Ishikawa (cell line): Measurements from ENCODE around the gene WBP2.

Experiments
- CEBPB ChIP-seq: IDR thresholded peaks from 2 replicates; pipeline ENCODE4 v1.6.1; 2012
- CREB1 ChIP-seq: IDR thresholded peaks from 2 replicates; pipeline ENCODE4 v1.6.1; 2012; ENCODE audit warnings: low read depth
- EGR1 ChIP-seq: IDR thresholded peaks from 2 replicates; pipeline ENCODE4 v1.6.1; 2012
- EP300 ChIP-seq: IDR thresholded peaks from 2 replicates; pipeline ENCODE4 v1.6.1; 2012; ENCODE audit warnings: borderline replicate concordance
- FOXM1 ChIP-seq: IDR thresholded peaks from 2 replicates; pipeline ENCODE4 v1.6.1; 2012; ENCODE audit warnings: low read depth, borderline replicate concordance
- NFIC ChIP-seq: IDR thresholded peaks from 2 replicates; pipeline ENCODE4 v1.6.1; 2012
- RAD21 ChIP-seq: IDR thresholded peaks from 2 replicates; pipeline ENCODE4 v1.6.1; 2012; ENCODE audit warnings: low read depth
- TAF1 ChIP-seq: IDR thresholded peaks from 2 replicates; pipeline ENCODE4 v1.6.1; 2012; ENCODE audit warnings: low read depth, mild to moderate bottlenecking
- TCF12 ChIP-seq: IDR thresholded peaks from 2 replicates; pipeline ENCODE4 v1.6.1; 2012; ENCODE audit warnings: low read depth
- TEAD4 ChIP-seq: IDR thresholded peaks from 2 replicates; pipeline ENCODE4 v1.6.1; 2012
- YY1 ChIP-seq: IDR thresholded peaks from 2 replicates; pipeline ENCODE4 v1.6.1; 2012; ENCODE audit warnings: low read depth
- ZBTB7A ChIP-seq: IDR thresholded peaks from 2 replicates; pipeline ENCODE4 v1.6.1; 2012; ENCODE audit warnings: low read depth
- TF ChIP-seq, protein P1 (sequence below): IDR thresholded peaks from 2 replicates; pipeline ENCODE4 v1.6.1; 2012
- TF ChIP-seq, protein P2 (sequence below): IDR thresholded peaks from 2 replicates; pipeline ENCODE4 v1.6.1; 2012
- TF ChIP-seq, protein P3 (sequence below): IDR thresholded peaks from 2 replicates; pipeline ENCODE4 v1.6.1; 2012; ENCODE audit warnings: low read depth, mild to moderate bottlenecking

WBP2 gene

DNA sequence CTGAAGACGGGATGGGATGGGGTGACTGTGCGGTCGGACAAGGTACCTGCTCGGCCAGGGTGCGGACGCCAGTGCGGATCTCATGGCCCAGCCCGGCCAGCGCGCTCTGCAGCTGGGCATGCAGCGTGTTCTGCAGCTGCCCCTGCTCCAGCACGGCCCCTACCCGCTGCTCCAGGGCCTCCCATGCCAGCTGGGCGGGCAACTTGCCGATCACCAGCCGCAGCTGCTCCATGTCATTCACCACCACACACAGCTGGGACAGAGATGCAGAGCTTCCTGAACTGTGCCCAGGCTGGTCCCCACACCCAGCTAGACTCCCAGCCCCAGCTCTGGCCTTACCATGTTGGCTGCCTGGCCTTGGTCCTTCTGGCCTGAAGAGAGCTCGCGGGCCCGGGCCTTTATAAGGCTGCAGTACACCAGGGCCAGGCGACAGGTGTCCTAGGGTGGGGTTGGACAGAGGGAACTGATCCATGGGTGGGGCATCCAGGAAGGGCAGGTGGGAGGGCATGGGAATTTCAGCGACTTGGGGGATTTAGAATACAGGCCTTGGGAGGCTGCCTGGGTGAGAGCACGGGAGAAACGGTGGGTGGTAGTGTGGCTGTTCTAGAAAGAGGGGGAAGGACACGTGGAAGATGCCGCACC lies 20.7 kb downstream of the WBP2 start:
- no peak for TF ChIP-seq FOXM1
- no peak for TF ChIP-seq TCF12
- TF ChIP-seq, protein P1, sequence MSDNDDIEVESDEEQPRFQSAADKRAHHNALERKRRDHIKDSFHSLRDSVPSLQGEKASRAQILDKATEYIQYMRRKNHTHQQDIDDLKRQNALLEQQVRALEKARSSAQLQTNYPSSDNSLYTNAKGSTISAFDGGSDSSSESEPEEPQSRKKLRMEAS, result no peak
- no peak for TF ChIP-seq CEBPB
- no peak for TF ChIP-seq RAD21
- TF ChIP-seq, protein P2, sequence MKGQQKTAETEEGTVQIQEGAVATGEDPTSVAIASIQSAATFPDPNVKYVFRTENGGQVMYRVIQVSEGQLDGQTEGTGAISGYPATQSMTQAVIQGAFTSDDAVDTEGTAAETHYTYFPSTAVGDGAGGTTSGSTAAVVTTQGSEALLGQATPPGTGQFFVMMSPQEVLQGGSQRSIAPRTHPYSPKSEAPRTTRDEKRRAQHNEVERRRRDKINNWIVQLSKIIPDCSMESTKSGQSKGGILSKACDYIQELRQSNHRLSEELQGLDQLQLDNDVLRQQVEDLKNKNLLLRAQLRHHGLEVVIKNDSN, result no peak
- TF ChIP-seq EGR1, result no peak
- no peak for TF ChIP-seq TAF1
- no peak for TF ChIP-seq NFIC
- no peak for TF ChIP-seq ZBTB7A

DNA sequence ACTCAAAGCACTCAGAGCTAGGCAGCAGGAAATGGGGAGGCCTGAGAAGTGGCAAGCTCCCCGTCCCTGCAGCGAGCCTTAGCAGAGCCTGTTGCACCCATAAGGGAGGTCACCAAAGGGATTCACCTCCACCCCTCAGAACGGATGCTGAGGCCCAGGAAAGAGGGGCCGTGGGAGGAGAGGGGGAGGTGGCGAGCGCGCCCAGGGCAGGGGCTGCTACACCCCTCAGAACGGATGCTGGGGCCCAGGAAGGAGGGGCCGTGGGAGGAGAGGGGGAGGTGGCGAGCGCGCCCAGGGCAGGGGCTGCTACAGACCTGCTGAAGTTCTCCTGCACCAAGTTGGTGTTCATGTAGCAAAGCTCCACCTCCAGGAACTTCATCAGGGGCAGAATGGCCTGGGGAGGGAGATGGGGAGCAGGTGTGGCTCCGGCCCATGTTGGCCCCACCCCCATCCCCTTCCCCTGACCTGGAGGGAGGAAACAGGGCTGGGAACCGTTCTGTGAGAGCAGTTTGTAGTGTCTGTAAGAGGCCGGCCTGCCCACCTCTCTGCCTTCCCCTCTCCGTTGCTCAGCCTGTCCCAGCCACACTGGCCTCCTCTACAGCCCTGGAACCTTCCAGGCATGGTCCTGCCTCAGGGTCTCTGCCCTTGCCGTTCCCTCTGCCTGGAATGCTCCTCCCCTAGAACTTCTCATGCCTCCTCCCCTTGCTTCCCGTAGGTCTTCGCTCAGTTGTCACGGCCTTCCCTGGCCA lies 22.3 kb downstream of the WBP2 start:
- TF ChIP-seq TCF12, result no peak
- TF ChIP-seq CREB1, result no peak
- TF ChIP-seq RAD21, result no peak
- no peak for TF ChIP-seq TAF1
- TF ChIP-seq NFIC, result no peak
- TF ChIP-seq, protein P1, result no peak
- no peak for TF ChIP-seq FOXM1

DNA sequence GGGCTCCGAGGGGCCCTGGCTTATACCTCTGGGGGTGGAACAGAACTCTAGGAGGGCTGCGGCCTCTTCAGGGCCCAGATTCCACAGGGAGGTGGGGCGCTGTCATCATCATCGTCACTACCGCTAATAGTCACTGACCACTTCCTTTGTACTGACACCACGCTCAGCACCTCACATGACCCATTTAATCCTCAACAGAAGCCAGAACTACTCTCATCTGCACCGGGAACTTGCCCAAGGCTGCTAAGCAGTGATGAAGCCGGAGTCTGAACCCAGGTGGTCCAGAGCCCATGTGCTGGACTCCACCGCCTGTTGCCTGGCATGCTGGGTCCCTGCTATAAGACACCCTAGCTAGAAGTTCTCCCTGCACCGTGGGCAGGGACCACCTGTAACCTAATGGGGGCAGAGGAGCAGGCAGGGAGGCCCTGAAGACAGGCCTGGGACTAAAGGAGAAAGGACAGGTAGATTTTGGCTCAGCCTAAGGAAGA lies 22.9 kb downstream of the WBP2 start:
- TF ChIP-seq, protein P2, result no peak
- TF ChIP-seq FOXM1, result no peak
- TF ChIP-seq, protein P1, result no peak
- no peak for TF ChIP-seq RAD21
- TF ChIP-seq TEAD4, result no peak
- TF ChIP-seq TCF12, result no peak
- no peak for TF ChIP-seq YY1
- TF ChIP-seq EGR1, result no peak
- no peak for TF ChIP-seq ZBTB7A
- no peak for TF ChIP-seq CREB1
- no peak for TF ChIP-seq NFIC
- TF ChIP-seq CEBPB, result no peak
- TF ChIP-seq TAF1, result no peak
- no peak for TF ChIP-seq EP300
- TF ChIP-seq, protein P3, sequence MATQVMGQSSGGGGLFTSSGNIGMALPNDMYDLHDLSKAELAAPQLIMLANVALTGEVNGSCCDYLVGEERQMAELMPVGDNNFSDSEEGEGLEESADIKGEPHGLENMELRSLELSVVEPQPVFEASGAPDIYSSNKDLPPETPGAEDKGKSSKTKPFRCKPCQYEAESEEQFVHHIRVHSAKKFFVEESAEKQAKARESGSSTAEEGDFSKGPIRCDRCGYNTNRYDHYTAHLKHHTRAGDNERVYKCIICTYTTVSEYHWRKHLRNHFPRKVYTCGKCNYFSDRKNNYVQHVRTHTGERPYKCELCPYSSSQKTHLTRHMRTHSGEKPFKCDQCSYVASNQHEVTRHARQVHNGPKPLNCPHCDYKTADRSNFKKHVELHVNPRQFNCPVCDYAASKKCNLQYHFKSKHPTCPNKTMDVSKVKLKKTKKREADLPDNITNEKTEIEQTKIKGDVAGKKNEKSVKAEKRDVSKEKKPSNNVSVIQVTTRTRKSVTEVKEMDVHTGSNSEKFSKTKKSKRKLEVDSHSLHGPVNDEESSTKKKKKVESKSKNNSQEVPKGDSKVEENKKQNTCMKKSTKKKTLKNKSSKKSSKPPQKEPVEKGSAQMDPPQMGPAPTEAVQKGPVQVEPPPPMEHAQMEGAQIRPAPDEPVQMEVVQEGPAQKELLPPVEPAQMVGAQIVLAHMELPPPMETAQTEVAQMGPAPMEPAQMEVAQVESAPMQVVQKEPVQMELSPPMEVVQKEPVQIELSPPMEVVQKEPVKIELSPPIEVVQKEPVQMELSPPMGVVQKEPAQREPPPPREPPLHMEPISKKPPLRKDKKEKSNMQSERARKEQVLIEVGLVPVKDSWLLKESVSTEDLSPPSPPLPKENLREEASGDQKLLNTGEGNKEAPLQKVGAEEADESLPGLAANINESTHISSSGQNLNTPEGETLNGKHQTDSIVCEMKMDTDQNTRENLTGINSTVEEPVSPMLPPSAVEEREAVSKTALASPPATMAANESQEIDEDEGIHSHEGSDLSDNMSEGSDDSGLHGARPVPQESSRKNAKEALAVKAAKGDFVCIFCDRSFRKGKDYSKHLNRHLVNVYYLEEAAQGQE, result no peak

DNA sequence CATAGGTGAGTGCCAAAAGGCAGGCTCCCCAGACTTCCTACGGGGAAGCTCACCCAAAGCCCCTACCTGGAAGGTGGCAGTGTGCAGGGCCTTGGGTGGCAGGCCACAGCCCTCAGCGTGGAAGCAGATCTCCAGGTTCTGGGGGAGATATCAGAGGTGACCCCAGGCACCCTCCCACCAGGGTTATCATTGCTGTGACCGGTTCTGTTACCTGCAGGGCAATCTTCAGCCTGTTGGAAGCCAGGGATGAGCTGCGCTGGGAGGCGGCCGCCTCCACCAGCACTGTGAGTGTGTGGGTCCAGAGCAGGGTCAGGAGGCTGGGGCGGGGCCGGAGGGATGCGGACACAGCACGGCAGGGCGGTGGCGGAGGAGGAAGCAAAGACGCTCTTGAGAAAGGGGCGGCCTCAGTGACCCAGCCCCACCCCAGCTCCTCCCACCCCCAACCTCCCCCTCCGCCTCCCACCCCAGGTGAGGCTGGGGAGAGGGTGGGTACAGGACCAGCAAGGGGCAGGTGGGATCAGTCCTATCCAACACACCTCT lies 24.0 kb downstream of the WBP2 start:
- TF ChIP-seq TCF12, result no peak
- no peak for TF ChIP-seq EGR1
- TF ChIP-seq, protein P3, result no peak

DNA sequence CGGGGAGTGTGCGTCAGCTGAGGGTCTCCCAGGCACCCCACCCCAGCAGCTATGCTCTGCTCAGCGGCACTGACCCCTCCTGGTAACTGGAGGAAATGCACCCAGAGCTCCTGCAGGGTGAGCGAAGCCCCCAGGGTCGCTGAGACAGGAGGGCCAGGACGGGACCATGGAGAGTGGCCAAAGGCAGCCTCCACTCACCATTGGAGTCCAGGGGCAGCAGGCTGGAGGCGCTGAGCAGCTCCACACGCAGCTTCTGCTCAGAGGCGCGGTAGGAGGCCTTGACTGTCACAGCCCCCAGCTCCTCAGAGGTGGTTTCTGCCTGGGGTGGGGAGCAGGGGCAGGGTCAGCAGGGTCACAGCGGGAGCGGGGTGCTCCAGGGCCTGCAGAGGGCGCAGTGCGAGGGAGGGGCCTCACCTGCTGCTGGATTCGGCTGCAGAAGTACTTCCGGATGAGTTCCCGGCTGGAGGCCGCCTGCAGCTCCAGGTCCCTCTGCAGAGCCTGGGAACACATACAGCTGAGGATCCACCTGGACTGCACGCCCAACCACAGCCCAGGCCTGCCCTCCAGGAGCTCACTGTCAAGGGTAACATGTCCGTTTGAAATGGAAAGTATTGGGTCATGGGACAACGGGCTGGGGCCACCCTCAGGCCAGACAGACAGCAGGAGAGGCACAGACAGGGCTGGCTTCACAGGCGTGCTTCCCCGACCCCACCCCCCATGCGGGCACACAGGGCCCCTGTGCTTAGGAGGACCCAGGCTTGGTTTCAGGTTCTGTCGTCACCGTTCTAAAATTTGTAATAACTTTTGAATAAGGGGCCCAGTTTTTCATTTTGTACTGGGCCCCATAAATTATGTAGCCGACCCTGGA lies 24.7 kb downstream of the WBP2 start:
- TF ChIP-seq, protein P2, result no peak
- TF ChIP-seq FOXM1 (no peak), NFIC (no peak), EP300 (no peak), RAD21 (peak; percentile 46; the same call in 1 of the 2 replicates), ZBTB7A (peak; percentile 93)
